T47D (cell line): ENCODE data around the gene USP5.

Experiments used
- DNase-seq, 2 experiments: peaks; one replicate each; pipeline versions ENCODE4 v3.0.0 to v3.0.0-alpha.2; 2011 to 2012; ENCODE audit warnings: low read depth in 1 of 2, low spot score in 1 of 2
- JUND ChIP-seq: IDR thresholded peaks from 2 replicates; pipeline ENCODE4 v1.6.1; 2012; ENCODE audit warnings: low read depth
- in situ Hi-C: cut with HindIII; loops from 2 replicates; pipeline ENCODE4 v1.10.0; 2016; ENCODE audit warnings: low sequenced_read_pairs, low pct_unique_long_range_greater_than_20kb

Gene USP5

DNA sequence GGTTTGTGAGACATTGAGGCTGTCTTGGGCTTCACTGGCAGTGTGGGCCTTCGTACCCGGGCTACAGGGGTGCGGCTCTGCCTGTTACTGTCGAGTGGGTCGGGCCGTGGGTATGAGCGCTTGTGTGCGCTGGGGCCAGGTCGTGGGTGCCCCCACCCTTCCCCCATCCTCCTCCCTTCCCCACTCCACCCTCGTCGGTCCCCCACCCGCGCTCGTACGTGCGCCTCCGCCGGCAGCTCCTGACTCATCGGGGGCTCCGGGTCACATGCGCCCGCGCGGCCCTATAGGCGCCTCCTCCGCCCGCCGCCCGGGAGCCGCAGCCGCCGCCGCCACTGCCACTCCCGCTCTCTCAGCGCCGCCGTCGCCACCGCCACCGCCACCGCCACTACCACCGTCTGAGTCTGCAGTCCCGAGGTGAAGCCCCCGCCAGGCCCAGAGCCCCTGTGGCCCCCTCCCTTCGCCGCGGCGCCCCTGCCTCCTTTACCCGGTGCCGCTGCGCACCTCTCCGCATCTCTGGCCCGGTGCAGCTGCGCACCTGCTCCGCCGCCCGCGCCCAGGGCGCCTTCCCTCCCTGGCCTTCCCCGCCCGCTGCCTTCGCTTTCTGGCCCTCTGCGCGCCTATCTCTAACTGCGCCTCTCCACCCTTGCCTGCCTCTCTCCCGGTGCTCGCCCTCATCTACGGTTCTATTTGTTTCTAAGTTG lies 62.4 kb downstream of the USP5 start, which contains the start of gene ENO2:
Gene ENO2 (plus strand): TSS at position 335 of the 701 bp plus-strand sequence. CDS start 1,253 bp downstream, outside the sequence.
- TF ChIP-seq JUND, result no peak
- in situ Hi-C loops, result no loop called here
- DNase-seq, result no peak

DNA sequence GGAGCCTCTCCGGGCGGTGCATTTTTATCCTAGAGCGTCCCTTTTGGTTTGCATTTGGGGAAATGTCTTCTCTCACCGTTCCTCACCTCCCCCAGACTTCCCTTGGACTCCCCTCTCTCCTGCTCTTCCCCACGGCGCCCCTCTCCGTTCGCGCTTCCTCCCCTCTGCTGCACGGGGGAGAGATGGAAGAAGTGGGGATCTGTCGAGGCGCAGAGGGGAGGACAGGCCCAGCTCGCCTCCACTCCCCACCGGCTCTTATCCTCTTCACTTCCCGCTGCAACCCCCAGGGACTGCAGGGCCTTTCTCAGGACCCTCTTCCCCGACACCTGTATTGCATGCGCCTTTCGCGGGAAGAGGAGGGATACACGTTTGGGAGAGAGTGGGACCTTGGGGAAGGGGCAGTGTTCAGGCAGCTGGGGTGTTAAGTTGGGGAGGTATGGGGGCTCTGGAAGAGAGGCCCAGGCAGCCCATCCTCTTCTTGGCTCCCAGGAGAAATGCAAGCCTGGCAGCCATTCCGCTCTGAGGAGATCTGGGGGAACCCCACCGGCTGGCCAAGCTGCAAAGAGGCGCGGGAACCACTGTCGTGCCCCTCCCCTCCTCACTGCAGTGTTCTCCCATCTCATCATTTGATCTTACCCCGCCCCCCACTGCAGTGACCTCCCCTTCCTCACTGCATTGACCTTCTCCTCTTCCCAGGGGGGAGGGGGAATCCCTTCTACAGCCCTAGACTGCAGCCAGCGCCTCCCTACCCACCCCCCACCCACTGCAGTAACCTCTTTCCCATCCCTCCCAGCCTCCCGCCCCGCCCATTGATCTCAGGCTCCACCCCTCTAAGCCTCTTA lies 63.2 kb downstream of the USP5 start:
- no peak for TF ChIP-seq JUND
- DNase-seq, result no peak
- in situ Hi-C loops, result no loop called here

DNA sequence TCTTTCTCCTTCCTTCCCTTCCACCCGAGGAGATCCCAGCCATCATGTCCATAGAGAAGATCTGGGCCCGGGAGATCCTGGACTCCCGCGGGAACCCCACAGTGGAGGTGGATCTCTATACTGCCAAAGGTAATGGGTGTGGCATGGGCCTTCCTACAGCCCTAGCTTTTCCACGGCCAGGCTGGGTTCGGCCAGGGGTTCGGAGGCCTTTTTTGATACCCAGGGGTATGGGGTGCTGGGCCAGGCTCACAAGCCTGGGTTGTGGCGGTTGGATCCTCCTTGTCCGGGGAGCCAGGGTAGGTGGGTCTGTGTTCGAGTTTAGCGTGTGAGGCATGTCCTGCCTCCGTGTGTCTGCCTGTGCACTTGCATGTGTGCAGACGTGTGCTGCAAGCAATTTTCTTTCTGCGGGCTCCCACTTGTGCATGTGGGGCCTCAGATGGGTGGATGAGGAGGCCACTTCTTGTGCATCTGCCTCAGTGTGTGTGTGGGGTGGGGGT lies 63.9 kb downstream of the USP5 start:
- DNase-seq, result no peak
- in situ Hi-C loops, result no loop called here
- no peak for TF ChIP-seq JUND
